Endothelial cell (in vitro differentiated cells): Measurements from ENCODE around the gene ABLIM1. TPM values are rescaled to one million over a fixed set of nuclear protein-coding genes. Genes with fewer than 3 reads are reported as not detected.
A peak's percentile ranks its signal among the peaks of the same experiment; 100 is the strongest.

Source experiments
- DNase-seq: peaks from one replicate; pipeline ENCODE4 v3.0.0; 2021; ENCODE audit warnings: low spot score
- H3K27ac Mint-ChIP-seq: one replicate; pipeline ENCODE4 v1.8.0; 2021; ENCODE audit warnings: mixed read lengths, inconsistent platforms; ENCODE audit not compliant: unreplicated experiment
- H3K27me3 Mint-ChIP-seq: one replicate; pipeline ENCODE4 v1.8.0; 2021; ENCODE audit warnings: mild to moderate bottlenecking, moderate library complexity, mixed read lengths, inconsistent platforms; ENCODE audit not compliant: unreplicated experiment
- H3K36me3 Mint-ChIP-seq: one replicate; pipeline ENCODE4 v1.8.0; 2021; ENCODE audit warnings: mild to moderate bottlenecking, low read depth, mixed read lengths, inconsistent platforms; ENCODE audit not compliant: unreplicated experiment
- H3K4me1 Mint-ChIP-seq: one replicate; pipeline ENCODE4 v1.8.0; 2021; ENCODE audit warnings: mild to moderate bottlenecking, mixed read lengths, inconsistent platforms; ENCODE audit not compliant: unreplicated experiment
- H3K4me3 Mint-ChIP-seq: one replicate; pipeline ENCODE4 v1.8.0; 2021; ENCODE audit warnings: mild to moderate bottlenecking, mixed read lengths, inconsistent platforms; ENCODE audit not compliant: unreplicated experiment
- H3K9me3 Mint-ChIP-seq: one replicate; pipeline ENCODE4 v1.8.0; 2021; ENCODE audit warnings: mixed read lengths, inconsistent platforms; ENCODE audit not compliant: unreplicated experiment
- CTCF ChIP-seq: fragments of 200-600 bp; sonication (generic); IDR thresholded peaks from one replicate; pipeline ENCODE4 v1.5.0; 2021; ENCODE audit warnings: antibody characterized with exemption; ENCODE audit not compliant: unreplicated experiment
- long read RNA-seq: library from polyadenylated mRNA; unstranded; transcript quantifications from one replicate; pipeline ENCODE4 v2.0.0, GENCODE V29; 2020; ENCODE audit not compliant: unreplicated experiment
- total RNA-seq: library from RNA; stranded (reverse); fragmentation: NEBNext Ultra II Directional; extraction: Animal tissue kit (Norgen Biotek cat#: 25700); gene quantifications from one replicate; pipeline ENCODE4 v1.2.1, GENCODE V29; 2021; ENCODE audit not compliant: unreplicated experiment

ABLIM1 gene
- 55.9 TPM for total RNA-seq
- long read RNA-seq, partial matches to known transcripts = 4 of 9 reads
- long read RNA-seq, other reads (novel, unspliced or antisense) = 5 of 9 reads

DNA sequence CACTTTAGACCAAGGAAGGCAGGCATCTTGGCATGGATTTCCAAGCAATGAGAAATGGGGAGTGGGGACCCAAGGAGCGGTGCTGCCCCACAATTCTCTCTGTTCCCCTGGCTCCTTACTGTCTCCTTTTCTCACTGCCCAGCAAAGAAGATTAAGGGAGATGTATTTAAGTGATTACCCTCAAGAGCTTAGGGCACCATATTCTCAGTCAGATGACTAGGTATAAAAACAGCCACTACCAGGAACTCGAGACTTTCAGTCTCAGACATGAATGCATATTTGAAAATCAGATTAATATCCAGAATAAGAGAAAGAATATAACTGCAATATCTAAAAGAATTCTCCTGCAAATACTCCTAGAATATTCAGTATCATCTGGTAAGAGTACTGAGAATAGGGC lies at the start of gene ABLIM1:
ABLIM1 (minus strand) TSS at position 101 of the 400 bp plus-strand sequence; CDS start at position 26, 75 bp downstream.
- Mint-ChIP-seq H3K27ac (no peak within 1 kb of the TSS), H3K36me3 (no peaks in the 10 kb centered on the region), H3K27me3 (no peaks in the 10 kb centered on the region), H3K9me3 (no peaks in the 10 kb centered on the region), H3K4me1 (peaks cover 31% of the 10 kb centered on the region), H3K4me3 (no peak within 1 kb of the TSS)
- DNase-seq = no peak
- TF ChIP-seq CTCF = no peak

- Mint-ChIP-seq H3K4me3 (no peak overlapping the region), H3K4me1 (no peaks in the 10 kb centered on the region), H3K36me3 (no peaks in the 10 kb centered on the region), H3K27ac (no peak overlapping the region), H3K9me3 (no peaks in the 10 kb centered on the region), H3K27me3 (peaks cover 1% of the 10 kb centered on the region)
- no peak for DNase-seq
- no peak for TF ChIP-seq CTCF
These were observed 48.5 kb upstream of the ABLIM1 start for GRCh38 chr10:114706458-114707055.

DNA sequence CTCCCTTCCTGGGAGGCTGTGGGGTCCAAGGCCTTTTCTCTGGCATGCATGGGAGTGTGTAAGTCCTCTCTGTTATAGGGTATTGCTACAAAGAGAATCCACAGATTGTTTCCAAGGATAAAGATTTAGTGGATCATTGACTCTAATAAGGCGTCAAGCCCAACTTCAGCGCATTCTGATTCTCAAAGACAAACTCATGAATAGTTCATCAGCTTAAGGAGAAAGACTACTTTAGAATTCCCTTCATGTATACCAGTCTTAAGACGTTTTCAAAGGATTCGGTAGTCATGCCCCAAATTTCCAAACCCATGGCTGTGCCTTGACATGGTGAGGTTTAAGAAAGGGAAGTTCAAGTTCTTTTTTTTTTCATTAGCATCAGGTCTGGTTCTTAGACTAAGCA lies 46.6 kb upstream of the ABLIM1 start:
- H3K27ac Mint-ChIP-seq = no peak overlapping the region

DNA sequence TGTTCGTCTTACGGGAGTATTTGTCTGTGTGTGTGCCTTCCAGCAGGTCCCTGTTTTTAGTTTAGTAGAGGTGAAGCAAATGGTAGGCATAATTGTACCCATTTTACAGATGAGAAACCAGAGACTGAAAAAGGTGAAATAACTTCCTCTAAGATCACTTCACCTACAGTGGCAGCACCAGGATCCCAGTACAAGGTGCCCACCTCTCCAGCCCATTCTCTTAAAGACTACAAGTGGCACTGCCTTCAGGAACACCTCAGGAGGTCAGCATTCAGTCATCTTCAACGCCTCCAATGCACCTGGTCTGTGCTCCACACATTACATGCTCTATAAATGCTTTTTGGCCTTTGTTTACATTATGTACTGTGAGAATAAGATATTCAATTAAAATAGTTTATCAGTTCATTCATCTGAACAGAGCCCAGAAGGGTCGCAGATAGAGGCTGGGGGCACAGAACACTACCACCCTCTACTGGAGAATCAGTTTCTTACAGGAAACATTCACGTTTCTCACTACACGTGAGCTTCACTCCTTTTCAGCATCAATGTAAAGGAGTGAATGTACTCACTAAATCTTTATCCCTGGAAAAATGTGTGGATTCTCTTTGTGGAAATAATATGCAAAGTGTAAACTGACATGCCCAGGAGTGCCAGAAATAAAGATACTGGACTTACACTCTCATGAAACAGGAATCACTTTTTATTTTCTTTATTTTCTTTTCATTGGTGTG lies 45.5 kb upstream of the ABLIM1 start:
- no peaks in the 10 kb centered on the region for H3K36me3 Mint-ChIP-seq
- no peak overlapping the region for H3K4me3 Mint-ChIP-seq
- no peaks in the 10 kb centered on the region for H3K27me3 Mint-ChIP-seq

More for the DNA sequence above, 46.6 kb upstream of the ABLIM1 start:
- no peaks in the 10 kb centered on the region for H3K9me3 Mint-ChIP-seq
- H3K4me1 Mint-ChIP-seq = no peaks in the 10 kb centered on the region
- no peaks in the 10 kb centered on the region for H3K27me3 Mint-ChIP-seq
- no peak overlapping the region for H3K4me3 Mint-ChIP-seq
- DNase-seq = no peak
- no peak for TF ChIP-seq CTCF
- H3K36me3 Mint-ChIP-seq = no peaks in the 10 kb centered on the region

More for the DNA sequence above, 45.5 kb upstream of the ABLIM1 start:
- Mint-ChIP-seq H3K9me3 (no peaks in the 10 kb centered on the region), H3K4me1 (no peaks in the 10 kb centered on the region), H3K27ac (no peak overlapping the region)
- DNase-seq = peak; percentile 14
- peak; percentile 45 for TF ChIP-seq CTCF
